Germinal center (tissue), 1 donor: ENCODE data around the gene LINGO4.
A peak's percentile ranks its signal among the peaks of the same experiment; 100 is the strongest.
"Not testable (repeated sequence)": the region's sequence is repeated elsewhere in the genome, so short reads cannot be mapped to it uniquely, and the experiment has no call there.

ENCODE experiments used
- DNase-seq: peaks from one replicate; pipeline ENCODE4 v3.0.0; 2012; ENCODE audit warnings: mixed read lengths, low spot score

Gene LINGO4

DNA sequence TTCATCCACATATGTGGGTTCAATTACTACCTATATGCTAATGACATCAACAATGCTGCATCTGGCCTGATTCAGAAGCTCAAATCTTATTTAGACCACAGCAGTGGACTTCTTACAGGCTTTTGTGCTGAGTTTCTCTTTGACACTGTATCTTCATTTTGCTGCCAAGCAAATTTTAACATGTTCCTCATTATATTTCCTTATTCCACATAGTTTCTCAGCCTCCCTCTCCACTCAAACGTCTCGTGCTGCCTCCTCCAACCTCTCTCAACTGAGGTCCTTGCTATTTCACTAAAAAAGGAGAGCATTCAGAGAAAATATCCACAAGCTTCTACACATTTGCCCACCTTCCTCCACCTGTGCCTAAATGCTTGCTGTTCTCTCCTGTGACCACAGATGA, 21.4 kb downstream of the LINGO4 start:
- DNase-seq = no peak

GRCh38 chr1:151782741-151783140, 22.5 kb downstream of the LINGO4 start:
- no peak for DNase-seq

DNA sequence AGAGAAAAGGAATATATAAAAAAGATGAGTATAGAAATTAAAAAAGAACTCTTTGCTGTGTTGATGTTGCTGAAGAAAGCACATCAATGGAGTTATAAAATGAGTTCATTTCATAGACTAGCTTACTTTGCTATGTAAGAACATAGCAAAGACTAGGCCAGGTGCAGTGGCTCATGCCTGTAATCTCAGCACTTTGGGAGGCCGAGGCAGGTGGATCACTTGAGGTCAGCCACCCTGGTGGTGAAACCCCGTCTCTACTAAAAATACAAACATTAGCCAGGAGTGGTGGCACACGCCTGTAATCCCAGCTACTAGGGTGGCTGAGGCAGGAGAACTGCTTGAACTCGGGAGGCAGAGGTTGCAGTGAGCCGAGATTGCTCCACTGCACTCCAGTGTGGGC, 23.2 kb downstream of the LINGO4 start:
- not testable (repeated sequence) for DNase-seq

DNA sequence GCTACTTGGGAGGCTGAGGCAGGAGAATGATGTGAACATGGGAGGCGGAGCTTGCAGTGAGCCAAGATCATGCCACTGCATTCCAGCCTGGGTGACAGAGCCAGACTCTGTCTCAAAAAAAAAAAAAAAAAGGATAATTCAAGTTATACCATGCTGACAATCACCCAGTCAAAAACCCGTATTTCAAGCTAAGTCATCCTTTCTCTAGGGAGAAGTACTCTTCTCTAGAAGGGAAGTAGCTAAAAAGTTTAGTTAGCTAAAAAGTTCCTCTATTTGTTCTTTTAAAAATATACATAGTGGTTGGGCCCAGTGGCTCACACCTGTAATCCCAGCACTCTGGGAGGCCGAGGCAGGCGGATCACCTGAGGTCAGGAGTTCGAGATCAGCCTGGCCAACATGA, 24.5 kb downstream of the LINGO4 start:
- DNase-seq = not testable (repeated sequence)

- DNase-seq = no peak
Measured at GRCh38 chr1:151779852-151780251, 25.4 kb downstream of the LINGO4 start.

GRCh38 chr1:151777317-151777716, 27.9 kb downstream of the LINGO4 start:
- DNase-seq = no peak

DNA sequence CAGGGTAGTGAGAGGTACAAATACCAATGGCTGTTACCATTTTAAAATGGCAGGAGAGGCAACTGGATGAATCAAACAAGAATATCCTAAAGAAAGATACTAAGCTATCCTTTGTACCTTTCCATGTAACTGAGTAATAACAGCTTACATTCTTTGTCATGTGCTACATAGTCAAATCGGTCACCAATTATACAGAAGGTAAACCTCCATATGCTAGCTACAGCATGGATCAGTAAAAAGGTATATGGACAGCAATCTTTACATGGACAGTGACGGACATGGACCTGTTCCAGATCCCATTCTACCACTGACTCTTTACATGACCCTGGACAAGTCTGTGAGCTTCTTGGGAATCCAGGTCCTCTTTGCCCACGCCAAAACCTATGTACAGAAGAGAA, 28.6 kb downstream of the LINGO4 start:
- no peak for DNase-seq

- no peak for DNase-seq
Measured at GRCh38 chr1:151775894-151776664, 29.1 kb downstream of the LINGO4 start.

DNA sequence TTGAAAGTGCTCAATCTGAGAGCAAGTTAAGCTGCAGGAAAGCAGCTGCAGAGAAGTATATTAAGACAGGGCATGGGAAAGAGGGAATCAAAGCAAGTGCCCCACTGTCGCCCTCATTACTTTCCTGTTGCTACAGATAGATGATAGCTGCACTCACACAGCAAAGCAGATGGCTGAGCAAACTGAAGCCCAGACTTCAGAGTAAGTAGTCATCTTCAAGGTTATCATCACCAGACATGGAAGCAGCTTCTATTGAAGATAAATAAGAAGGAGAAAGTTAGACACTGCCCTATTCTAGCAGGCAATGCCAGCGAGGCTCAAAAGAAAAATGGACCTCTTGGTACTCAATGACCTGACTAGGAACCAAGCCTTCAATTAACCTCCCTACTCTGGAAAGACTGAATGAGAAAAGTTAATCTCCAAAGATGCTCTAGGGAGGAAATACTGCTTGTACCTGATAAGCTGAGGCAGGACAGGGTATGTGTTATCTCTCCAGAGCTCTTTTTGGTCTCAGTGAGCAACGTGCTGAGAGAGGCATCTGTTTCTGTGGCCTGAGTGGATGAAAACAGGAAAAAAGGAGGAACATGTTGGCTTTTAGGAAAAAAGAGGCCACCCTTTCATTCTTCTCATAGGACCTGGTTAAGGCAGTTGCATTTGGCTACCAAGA, 30.8 kb downstream of the LINGO4 start:
- DNase-seq = no peak

DNA sequence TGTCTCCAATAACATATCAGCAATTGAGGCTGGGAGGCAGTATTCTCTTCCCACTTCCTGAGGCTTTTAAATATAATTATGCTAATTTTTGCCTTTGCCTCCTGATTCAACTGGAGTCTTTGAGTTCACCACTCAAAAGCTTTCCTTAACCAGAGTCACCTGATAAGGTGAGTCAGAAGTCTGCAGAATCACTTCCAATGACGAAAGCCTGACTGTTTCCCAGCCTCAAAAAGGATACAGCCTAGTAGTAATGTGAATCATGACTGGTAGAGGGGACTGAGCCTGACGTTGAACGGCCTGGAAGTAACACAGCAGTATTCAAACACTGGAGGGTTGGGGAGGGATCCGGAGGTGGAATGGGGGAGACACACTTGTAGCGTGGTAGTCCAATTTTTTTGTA, 31.5 kb downstream of the LINGO4 start:
- no peak for DNase-seq

GRCh38 chr1:151769270-151769669, 35.9 kb downstream of the LINGO4 start:
- not testable (repeated sequence) for DNase-seq

DNA sequence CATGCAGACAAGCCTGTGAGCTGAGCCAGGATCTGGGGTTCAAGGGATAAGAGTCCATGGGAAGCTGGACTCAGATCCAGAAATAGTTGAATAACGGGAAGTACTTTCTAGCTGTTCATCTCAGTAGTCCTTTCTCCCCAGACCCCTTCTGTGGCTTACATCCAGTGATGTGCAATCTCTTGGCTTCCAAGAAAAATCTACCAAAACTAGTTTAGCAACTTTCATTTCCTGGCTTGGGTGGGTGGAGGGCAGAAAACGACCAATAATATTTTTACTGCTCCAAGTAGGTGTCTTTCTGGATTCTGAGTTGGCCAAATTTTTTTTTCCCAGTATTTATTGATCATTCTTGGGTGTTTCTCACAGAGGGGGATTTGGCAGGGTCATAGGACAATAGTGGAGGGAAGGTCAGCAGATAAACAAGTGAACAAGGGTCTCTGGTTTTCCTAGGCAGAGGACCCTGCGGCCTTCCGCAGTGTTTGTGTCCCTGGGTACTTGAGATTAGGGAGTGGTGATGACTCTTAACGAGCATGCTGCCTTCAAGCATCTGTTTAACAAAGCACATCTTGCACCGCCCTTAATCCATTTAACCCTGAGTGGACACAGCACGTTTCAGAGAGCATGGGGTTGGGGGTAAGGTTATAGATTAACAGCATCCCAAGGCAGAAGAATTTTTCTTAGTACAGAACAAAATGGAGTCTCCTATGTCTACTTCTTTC, 36.7 kb downstream of the LINGO4 start:
- DNase-seq = not testable (repeated sequence)

DNA sequence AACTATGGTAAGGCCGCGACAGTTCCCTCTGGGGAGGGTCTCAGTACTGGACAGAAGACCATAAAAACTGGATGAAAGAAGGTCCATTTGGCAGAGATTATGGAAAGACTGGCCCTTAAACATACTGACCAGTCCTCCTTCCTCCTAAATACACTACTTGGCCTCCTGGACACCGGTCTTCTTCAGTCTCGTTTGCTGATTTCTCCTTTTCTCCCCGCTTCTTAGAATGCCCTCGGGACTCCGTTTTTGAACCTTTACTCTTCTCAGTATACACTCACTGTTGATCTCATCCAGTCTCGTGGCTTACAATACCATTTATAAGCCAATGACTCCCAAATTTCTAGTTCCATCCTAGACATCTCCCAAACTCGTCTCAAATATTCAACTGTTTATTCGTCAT, 41.2 kb downstream of the LINGO4 start:
- no peak for DNase-seq

- DNase-seq = peak; percentile 91
Measured at GRCh38 chr1:151762941-151763921, 42.0 kb downstream of the LINGO4 start, which contains the start of gene MRPL9. Gene MRPL9, minus strand, starts transcription at chr1:151763496. Its CDS starts 17 bp downstream, at chr1:151763479.

GRCh38 chr1:151760597-151761385, 44.4 kb downstream of the LINGO4 start:
- DNase-seq = no peak

- no peak for DNase-seq
Measured at GRCh38 chr1:151759241-151759640, 46.0 kb downstream of the LINGO4 start.

DNA sequence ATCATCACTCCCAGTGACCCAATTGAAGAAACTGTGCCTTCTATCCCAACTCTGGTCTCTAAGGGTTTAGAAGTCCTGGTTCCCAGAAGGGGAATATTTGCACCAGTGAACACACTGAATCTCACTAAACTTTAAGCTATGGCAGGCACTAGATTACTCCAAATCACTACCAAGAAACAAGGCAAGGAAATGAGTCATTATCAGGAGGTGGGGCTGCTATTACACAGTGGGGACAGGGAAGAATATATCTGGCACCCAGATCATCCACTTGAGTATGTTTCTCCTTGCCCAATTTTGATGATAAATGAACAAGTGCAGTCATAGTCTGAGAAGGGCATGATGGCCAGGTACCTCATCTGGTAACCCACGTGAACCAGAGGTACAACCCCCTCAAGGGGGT, 48.9 kb downstream of the LINGO4 start:
- no peak for DNase-seq
